PC-9 (cell line): Measurements from ENCODE around the gene GRIA1. TPM values are rescaled to one million over a fixed set of nuclear protein-coding genes. Genes with fewer than 3 reads are reported as not detected.

Experiments used
- BruUV-seq: library from RNA; stranded (reverse); fragments of 400-500 nt; replicated peaks from 2 replicates; lab custom pipeline; 2021; lab: Mats Ljungman, UMichigan
- CTCF ChIA-PET: fragments of 300-600 bp; sonication (Branson Sonifier 250); formaldehyde crosslinking; loops from one replicate; lab custom pipeline; 2022; ENCODE audit warnings: antibody characterized with exemption; lab: Charles Lee
- POLR2A ChIA-PET: fragments of 300-600 bp; sonication (Branson Sonifier 250); formaldehyde crosslinking; loops from one replicate; lab custom pipeline; 2022; ENCODE audit warnings: antibody characterized with exemption; ENCODE audit not compliant: unreplicated experiment; lab: Charles Lee
- DNase-seq, 2 experiments: peaks; one replicate each; pipeline versions ENCODE4 v3.0.0 to v3.0.0-alpha.2; 2015 to 2022; ENCODE audit warnings: mixed read lengths in 1 of 2
- H2AFZ ChIP-seq: fragments of 200-600 bp; sonication (generic); 2 replicates; pipeline ENCODE4 v1.8.1; 2017; ENCODE audit warnings: antibody characterized with exemption
- H3F3A ChIP-seq: fragments of 200-600 bp; sonication (generic); 2 replicates; pipeline ENCODE4 v1.8.1; 2017; ENCODE audit warnings: antibody characterized with exemption, mild to moderate bottlenecking, low read depth; ENCODE audit not compliant: insufficient read depth
- H3K27ac ChIP-seq: fragments of 200-600 bp; sonication (generic); 2 replicates; pipeline ENCODE4 v1.6.1; 2016; ENCODE audit warnings: mixed run types
- H3K27me3 ChIP-seq: fragments of 200-600 bp; sonication (generic); 2 replicates; pipeline ENCODE4 v1.6.1; 2016; ENCODE audit warnings: low read depth, mixed run types; ENCODE audit not compliant: insufficient read depth
- H3K36me3 ChIP-seq: fragments of 200-600 bp; sonication (generic); 2 replicates; pipeline ENCODE4 v1.6.1; 2016; ENCODE audit warnings: low read depth, mixed run types
- H3K4me1 ChIP-seq: fragments of 200-600 bp; sonication (generic); replicated peaks from 2 replicates; pipeline ENCODE4 v1.6.1; 2016; ENCODE audit warnings: mixed run types; ENCODE audit not compliant: insufficient read depth
- H3K4me2 ChIP-seq: fragments of 200-600 bp; sonication (generic); 2 replicates; pipeline ENCODE4 v1.6.1; 2017; ENCODE audit warnings: mixed run types
- H3K4me3 ChIP-seq: fragments of 200-600 bp; sonication (generic); 2 replicates; pipeline ENCODE4 v1.6.1; 2016; ENCODE audit warnings: mixed run types
- H3K79me2 ChIP-seq: fragments of 200-600 bp; sonication (generic); 2 replicates; pipeline ENCODE4 v1.6.1; 2017; ENCODE audit warnings: low read depth, mixed run types
- H3K9me2 ChIP-seq: fragments of 200-600 bp; sonication (generic); 2 replicates; pipeline ENCODE4 v1.8.1; 2017; ENCODE audit warnings: mild to moderate bottlenecking; ENCODE audit not compliant: insufficient read depth
- H3K9me3 ChIP-seq: fragments of 200-600 bp; sonication (generic); 2 replicates; pipeline ENCODE4 v1.8.1; 2016; ENCODE audit warnings: low read depth; ENCODE audit not compliant: insufficient read depth
- H4K20me1 ChIP-seq: fragments of 200-600 bp; sonication (generic); 2 replicates; pipeline ENCODE4 v1.8.1; 2017; ENCODE audit not compliant: insufficient read depth
- CTCF ChIP-seq: fragments of 200-600 bp; sonication (generic); conservative IDR thresholded peaks from 2 replicates; pipeline ENCODE4 v1.6.1; 2017; ENCODE audit warnings: mixed run types, antibody characterized with exemption, mild to moderate bottlenecking, moderate library complexity
- EZH2 ChIP-seq: fragments of 200-600 bp; sonication (generic); IDR thresholded peaks from 2 replicates; pipeline ENCODE4 v1.8.0; 2017; ENCODE audit warnings: antibody characterized with exemption, low read depth
- intact Hi-C: fragments of 100-400 bp; cut with micrococcal nuclease; formaldehyde crosslinking; loops from one replicate; pipeline ENCODE4 v1.10.0; 2022; ENCODE audit not compliant: unreplicated experiment
- total RNA-seq: library from RNA; stranded (reverse); gene quantifications from 2 replicates; pipeline ENCODE4 v1.2.3, GENCODE V29; 2021

Gene GRIA1
- total RNA-seq, 1 experiment from 2014 or later, result not detected

DNA sequence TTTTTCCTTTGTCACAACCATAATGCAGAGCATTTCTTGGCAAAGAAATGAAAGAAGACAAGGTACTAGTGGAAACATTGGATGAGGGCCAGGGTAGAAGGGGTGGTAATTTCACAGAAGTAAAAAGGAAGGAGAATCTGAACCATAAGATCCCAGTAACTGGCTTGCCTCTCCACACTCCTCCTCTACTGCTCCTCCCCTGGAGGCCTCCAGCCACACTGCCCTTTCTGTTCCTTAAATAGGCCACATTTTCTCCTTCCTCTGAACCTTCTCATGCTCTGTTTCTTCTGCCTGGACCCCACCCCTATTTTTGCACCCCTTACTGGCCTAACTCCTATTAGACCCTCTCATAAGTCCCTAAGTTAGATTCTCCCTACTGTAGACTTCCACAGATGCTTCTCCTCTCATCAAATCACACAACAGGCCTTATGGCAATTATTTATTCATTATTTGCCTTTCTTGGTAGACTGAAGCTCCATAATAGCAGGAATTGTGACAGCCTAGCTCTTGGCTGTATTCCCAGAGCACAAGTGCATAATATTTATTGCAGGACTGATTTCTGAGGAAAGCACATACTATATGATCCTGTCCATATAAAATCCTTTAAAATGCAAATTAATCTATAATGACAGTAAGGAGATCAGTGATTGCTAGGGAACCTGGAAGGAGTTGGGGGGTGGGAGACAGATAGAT is 31.3 kb upstream of the GRIA1 start:
- no peak overlapping the region for H3K4me3 ChIP-seq
- no TSS peak for BruUV-seq
- CTCF ChIA-PET, result no interaction called here
- TF ChIP-seq CTCF (no peak), EZH2 (no peak)
- intact Hi-C loops, result no loop called here
- no peaks in the 10 kb centered on the region for H3K4me1 ChIP-seq
- H2AFZ ChIP-seq, result no peak overlapping the region
- no peak overlapping the region for H3K27ac ChIP-seq
- no peaks in the 10 kb centered on the region for H3F3A ChIP-seq
- POLR2A ChIA-PET, result no interaction called here
- no peaks in the 10 kb centered on the region for H3K9me2 ChIP-seq
- H3K79me2 ChIP-seq, result no peaks in the 10 kb centered on the region
- H4K20me1 ChIP-seq, result no peaks in the 10 kb centered on the region
- H3K9me3 ChIP-seq, result no peaks in the 10 kb centered on the region
- no peak overlapping the region for H3K4me2 ChIP-seq
- no peak for DNase-seq
- H3K36me3 ChIP-seq, result no peaks in the 10 kb centered on the region
- H3K27me3 ChIP-seq, result no peaks in the 10 kb centered on the region

GRCh38 chr5:153460421-153460820 is 30.0 kb upstream of the GRIA1 start:
- Histone ChIP-seq H3K79me2 (no peaks in the 10 kb centered on the region), H3K4me2 (no peak overlapping the region), H3K9me2 (no peaks in the 10 kb centered on the region), H3K4me1 (no peaks in the 10 kb centered on the region), H3K36me3 (no peaks in the 10 kb centered on the region), H3K27me3 (no peaks in the 10 kb centered on the region), H3K4me3 (no peak overlapping the region), H3K27ac (no peak overlapping the region), H3F3A (no peaks in the 10 kb centered on the region), H2AFZ (no peak overlapping the region), H4K20me1 (no peaks in the 10 kb centered on the region), H3K9me3 (no peaks in the 10 kb centered on the region)
- no peak for DNase-seq
- ChIA-PET POLR2A (no interaction called here), CTCF (no interaction called here)
- intact Hi-C loops, result no loop called here
- TF ChIP-seq EZH2 (no peak), CTCF (no peak)
- no TSS peak for BruUV-seq

DNA sequence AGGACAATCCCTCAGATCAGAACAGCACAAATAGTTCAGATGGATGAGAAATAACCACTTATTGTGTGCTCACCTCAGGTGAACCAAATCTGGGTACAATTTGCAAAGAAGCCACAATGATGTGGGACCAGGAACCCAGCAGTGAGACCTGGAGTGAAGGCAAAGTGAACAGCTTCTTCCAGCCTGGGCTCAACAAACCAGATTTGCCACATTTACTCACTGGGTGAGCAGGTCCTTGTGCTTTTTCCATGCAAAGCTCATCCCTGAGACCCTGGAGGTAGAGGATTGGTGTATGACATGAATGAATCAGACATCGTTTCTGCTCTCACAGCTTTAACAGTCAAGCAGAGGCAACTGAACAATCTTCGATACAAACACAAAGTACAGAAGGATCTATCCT is 29.1 kb upstream of the GRIA1 start:
- ChIA-PET POLR2A (no interaction called here), CTCF (no interaction called here)
- H3K4me1 ChIP-seq, result no peaks in the 10 kb centered on the region
- H3K9me3 ChIP-seq, result no peaks in the 10 kb centered on the region
- H3K27ac ChIP-seq, result no peak overlapping the region
- H3K4me2 ChIP-seq, result no peak overlapping the region
- TF ChIP-seq EZH2 (no peak), CTCF (no peak)
- no peaks in the 10 kb centered on the region for H3F3A ChIP-seq
- no peaks in the 10 kb centered on the region for H3K36me3 ChIP-seq
- H3K27me3 ChIP-seq, result no peaks in the 10 kb centered on the region; the same call in 1 of the 2 replicates
- H3K79me2 ChIP-seq, result no peaks in the 10 kb centered on the region
- H3K4me3 ChIP-seq, result no peak overlapping the region
- no peaks in the 10 kb centered on the region for H3K9me2 ChIP-seq
- intact Hi-C loops, result no loop called here
- no peak for DNase-seq
- no TSS peak for BruUV-seq
- no peaks in the 10 kb centered on the region for H4K20me1 ChIP-seq
- no peak overlapping the region for H2AFZ ChIP-seq
